H1 (cell line): Measurements from ENCODE around the gene C5AR1. TPM values are rescaled to one million over a fixed set of nuclear protein-coding genes. Genes with fewer than 3 reads are reported as not detected.
"Not testable (repeated sequence)": the region's sequence is repeated elsewhere in the genome, so short reads cannot be mapped to it uniquely, and the experiment has no call there.

Experiments used
- CTCF ChIA-PET: fragments of 300-600 bp; sonication (Branson Sonifier 250); formaldehyde crosslinking; loops from one replicate; lab custom pipeline; 2021; ENCODE audit not compliant: partially characterized antibody; lab: Charles Lee
- POLR2A ChIA-PET: fragments of 300-600 bp; sonication (Branson Sonifier 250); formaldehyde crosslinking; loops from one replicate; lab custom pipeline; 2021; ENCODE audit warnings: inconsistent platforms; ENCODE audit not compliant: partially characterized antibody; lab: Charles Lee
- DNase-seq, 2 experiments: peaks; one replicate each; pipeline versions ENCODE4 v3.0.0 to v3.0.0-alpha.2; 2010 to 2022; ENCODE audit warnings: low spot score in 2 of 2, low read depth in 1 of 2, mixed read lengths in 1 of 2
- FAIRE-seq: peaks from 2 replicates; lab custom pipeline; 2011; peaks lifted over from hg19 to GRCh38; lab: Jason Lieb, UNC
- H2AFZ ChIP-seq: 2 replicates; pipeline ENCODE4 v1.8.1; 2012; ENCODE audit warnings: low read length, inconsistent platforms
- H2AK5ac ChIP-seq: 2 replicates; pipeline ENCODE4 v1.6.1; 2013; ENCODE audit warnings: low read depth, low read length
- H2BK120ac ChIP-seq: replicated peaks from 2 replicates; pipeline ENCODE3; 2013; ENCODE audit warnings: low read depth, low read length, inconsistent platforms
- H2BK12ac ChIP-seq: 2 replicates; pipeline ENCODE4 v1.6.1; 2013; ENCODE audit warnings: low read depth, low read length
- H2BK15ac ChIP-seq: 2 replicates; pipeline ENCODE4 v1.6.1; 2013; ENCODE audit warnings: low read length
- H2BK20ac ChIP-seq: 2 replicates; pipeline ENCODE4 v1.6.1; 2013; ENCODE audit warnings: low read length
- H2BK5ac ChIP-seq: 2 replicates; pipeline ENCODE4 v1.6.1; 2013; ENCODE audit warnings: low read depth, low read length
- H3K14ac ChIP-seq: 2 replicates; pipeline ENCODE4 v1.6.1; 2013; ENCODE audit warnings: inconsistent platforms; ENCODE audit not compliant: insufficient read length
- H3K18ac ChIP-seq: 2 replicates; pipeline ENCODE4 v1.6.1; 2013; ENCODE audit warnings: low read length; ENCODE audit errors: extremely low read depth
- H3K23ac ChIP-seq: 2 replicates; pipeline ENCODE4 v1.6.1; 2013; ENCODE audit warnings: inconsistent platforms; ENCODE audit not compliant: insufficient read length
- H3K23me2 ChIP-seq: 2 replicates; pipeline ENCODE4 v1.6.1; 2013; ENCODE audit warnings: low read depth, low read length
- H3K27ac ChIP-seq: 2 replicates; pipeline ENCODE4 v1.6.1; 2011; ENCODE audit warnings: low read depth, low read length, inconsistent platforms
- H3K27me3 ChIP-seq, 4 experiments: replicated peaks in 1 of 4; 1 replicate in 1 of 4; 2 replicates in 3 of 4; pipeline versions ENCODE4 v1.6.1 to v1.8.1; 2011 to 2013; ENCODE audit warnings: low read length in 3 of 4, mild to moderate bottlenecking in 3 of 4, inconsistent platforms in 2 of 4, mixed read lengths in 2 of 4, moderate library complexity in 1 of 4; ENCODE audit not compliant: control insufficient read depth in 3 of 4, insufficient read depth in 3 of 4; ENCODE audit errors: extremely low read depth in 1 of 4
- H3K36me3 ChIP-seq, 4 experiments: 2 replicates each; pipeline versions ENCODE4 v1.6.1 to v1.8.1; 2011 to 2013; ENCODE audit warnings: mild to moderate bottlenecking in 4 of 4, low read length in 3 of 4, moderate library complexity in 2 of 4, control low read depth in 1 of 4, inconsistent platforms in 1 of 4; ENCODE audit not compliant: insufficient read depth in 4 of 4, control insufficient read depth in 2 of 4
- H3K4ac ChIP-seq: replicated peaks from 2 replicates; pipeline ENCODE3; 2013; ENCODE audit warnings: low read length, low read depth, mixed read lengths, inconsistent platforms; ENCODE audit not compliant: insufficient read length
- H3K4me1 ChIP-seq, 4 experiments: replicated peaks in 1 of 4; 1 replicate in 1 of 4; 2 replicates in 3 of 4; pipeline versions ENCODE4 v1.6.1 to v1.8.1; 2011 to 2013; ENCODE audit warnings: low read length in 3 of 4, inconsistent platforms in 2 of 4, mixed read lengths in 1 of 4; ENCODE audit not compliant: insufficient read depth in 4 of 4, control insufficient read depth in 3 of 4
- H3K4me2 ChIP-seq, 2 experiments: 2 replicates each; pipeline versions ENCODE4 v1.6.1 to v1.8.1; 2011 to 2013; ENCODE audit warnings: low read depth in 2 of 2, low read length in 2 of 2, control low read depth in 1 of 2, inconsistent platforms in 1 of 2, mild to moderate bottlenecking in 1 of 2; ENCODE audit not compliant: insufficient read depth in 1 of 2
- H3K4me3 ChIP-seq, 4 experiments: fragments of 200-600, 300-600 bp in 1 of 4; sonication (generic), shearing (Covaris generic), sonication (Bioruptor Twin) in 1 of 4; 2 replicates each; pipeline versions ENCODE4 v1.5.1 to v1.8.1; 2011 to 2016; ENCODE audit warnings: low read length in 4 of 4, low read depth in 3 of 4, control low read depth in 2 of 4, inconsistent platforms in 2 of 4, mild to moderate bottlenecking in 2 of 4, mixed read lengths in 1 of 4, moderate library complexity in 1 of 4; ENCODE audit not compliant: insufficient read depth in 2 of 4; ENCODE audit errors: extremely low read depth in 1 of 4
- H3K56ac ChIP-seq: replicated peaks from 2 replicates; pipeline ENCODE3; 2013; ENCODE audit warnings: low read depth, mild to moderate bottlenecking, mixed read lengths, low read length, inconsistent platforms; ENCODE audit not compliant: insufficient read length
- H3K79me1 ChIP-seq: 2 replicates; pipeline ENCODE4 v1.6.1; 2013; ENCODE audit warnings: low read depth, low read length, control low read depth
- H3K79me2 ChIP-seq, 2 experiments: 2 replicates each; pipeline versions ENCODE4 v1.6.1 to v1.8.1; 2012 to 2013; ENCODE audit warnings: low read length in 2 of 2, mild to moderate bottlenecking in 2 of 2, inconsistent platforms in 1 of 2; ENCODE audit not compliant: insufficient read depth in 2 of 2, control insufficient read depth in 1 of 2
- H3K9ac ChIP-seq, 4 experiments: replicated peaks in 1 of 4; 1 replicate in 1 of 4; 2 replicates in 3 of 4; pipeline versions ENCODE4 v1.6.1 to v1.8.1; 2011 to 2013; ENCODE audit warnings: low read depth in 3 of 4, low read length in 3 of 4, control low read depth in 2 of 4, mild to moderate bottlenecking in 2 of 4, moderate library complexity in 2 of 4, inconsistent platforms in 1 of 4; ENCODE audit errors: extremely low read depth in 1 of 4
- H3K9me3 ChIP-seq, 2 experiments: 2 replicates each; pipeline versions ENCODE4 v1.6.1 to v1.8.1; 2012 to 2013; ENCODE audit warnings: mild to moderate bottlenecking in 2 of 2, moderate library complexity in 2 of 2, control low read depth in 1 of 2, inconsistent platforms in 1 of 2, low read depth in 1 of 2, low read length in 1 of 2, mixed read lengths in 1 of 2; ENCODE audit not compliant: insufficient read depth in 2 of 2
- H4K20me1 ChIP-seq, 2 experiments: replicated peaks in 1 of 2; 2 replicates each; pipeline versions ENCODE3 to v1.8.1; 2011 to 2013; ENCODE audit warnings: inconsistent platforms in 2 of 2, low read length in 2 of 2, mild to moderate bottlenecking in 1 of 2; ENCODE audit not compliant: insufficient read depth in 2 of 2, control insufficient read depth in 1 of 2
- H4K5ac ChIP-seq: 2 replicates; pipeline ENCODE4 v1.6.1; 2013; ENCODE audit warnings: low read length, low read depth, mixed read lengths, inconsistent platforms; ENCODE audit not compliant: insufficient read length
- H4K8ac ChIP-seq: 2 replicates; pipeline ENCODE4 v1.8.0; 2013; ENCODE audit warnings: mild to moderate bottlenecking, moderate library complexity, low read length, inconsistent platforms; ENCODE audit not compliant: insufficient read depth; ENCODE audit errors: extremely low read depth
- H4K91ac ChIP-seq: replicated peaks from 2 replicates; pipeline ENCODE3; 2013; ENCODE audit warnings: low read length, mixed read lengths, inconsistent platforms; ENCODE audit not compliant: insufficient read length
- WGBS, 2 experiments: shearing (Covaris generic) in 1 of 2; methylation state at CpG; one replicate each; pipeline versions ENCODE4 v1.1.6 to v1.1.7; 2013 to 2015; ENCODE audit warnings: low lambda C conversion rate in 2 of 2, mixed read lengths in 2 of 2, inconsistent platforms in 1 of 2, low coverage in 1 of 2, missing lambda C conversion rate in 1 of 2; ENCODE audit not compliant: insufficient replicate concordance in 2 of 2, insufficient coverage in 1 of 2, insufficient read length in 1 of 2; ENCODE audit errors: extremely low coverage in 1 of 2, missing lambda C conversion rate in 1 of 2; 5-methylcytosine and 5-hydroxymethylcytosine counted together
- polyA plus RNA-seq, 7 experiments: library from polyadenylated mRNA; depleted of rRNA in 3 of 7; stranded (reverse) in 5 of 7; unstranded in 2 of 7; fragments of >200 nt in 5 of 7; fragments of 200-250 nt in 2 of 7; gene quantifications; 1 replicate in 5 of 7; 2 replicates in 1 of 7; 4 replicates in 1 of 7; pipeline versions ENCODE4 v1.2.1 to v1.2.3, GENCODE V29; 2011 to 2013; ENCODE audit warnings: missing spikeins in 2 of 7, mixed read lengths in 2 of 7
- total RNA-seq: library from RNA; stranded (reverse); fragmentation: NEBNext Ultra II Directional; extraction: Animal tissue kit (Norgen Biotek cat#: 25700); gene quantifications from 2 replicates; pipeline ENCODE4 v1.2.1, GENCODE V29; 2021

Gene C5AR1
- total and polyA plus RNA-seq, 2 of the 8 experiments (the other 6 are each of a cell fraction or from before 2014, with no cell fraction given): 0.20 TPM; not detected in 1

GRCh38 chr19:47336765-47337718, 27.4 kb downstream of the C5AR1 start:
- ChIA-PET CTCF (interaction anchor here (4.7 kb wide), 1 partner anchor 12 kb away, joined by 19 read pairs; the partner anchor contains the start of gene DHX34), POLR2A (interaction anchor here (1.9 kb wide), 1 partner anchor 12 kb away, joined by 5 read pairs; the partner anchor contains the start of gene DHX34)
- H3K4ac ChIP-seq, H2BK12ac ChIP-seq, DNase-seq, H3K4me3 ChIP-seq, H3K9ac ChIP-seq, H3K56ac ChIP-seq, H3K23ac ChIP-seq, H4K5ac ChIP-seq, H3K14ac ChIP-seq, H3K36me3 ChIP-seq, H3K79me2 ChIP-seq, H3K4me1 ChIP-seq, H3K4me2 ChIP-seq, H2BK20ac ChIP-seq, H2BK5ac ChIP-seq, H3K79me1 ChIP-seq, H3K9me3 ChIP-seq, H2AK5ac ChIP-seq, FAIRE-seq, H2AFZ ChIP-seq, H3K27me3 ChIP-seq, H4K20me1 ChIP-seq, H3K27ac ChIP-seq, H3K23me2 ChIP-seq, H2BK120ac ChIP-seq: not testable (repeated sequence)
- Histone ChIP-seq H3K18ac (peak overlapping the region; percentile 32), H2BK15ac (peak overlapping the region; percentile 81), H4K91ac (peak overlapping the region; percentile 55), H4K8ac (peak overlapping the region; percentile 51)
- 88% methylated on average over 18 of the region's 18 CpGs; no CpG with 5 or more reads in 1 of the 2 experiments for WGBS, 2 experiments
